COLO668 (cell line): ENCODE data around the gene ZFP90.

ENCODE experiments used
- DNase-seq: peaks from one replicate; lab custom pipeline; 2025; ENCODE audit not compliant: unreplicated experiment; lab: John Stamatoyannopoulos, UW

Gene ZFP90

DNA sequence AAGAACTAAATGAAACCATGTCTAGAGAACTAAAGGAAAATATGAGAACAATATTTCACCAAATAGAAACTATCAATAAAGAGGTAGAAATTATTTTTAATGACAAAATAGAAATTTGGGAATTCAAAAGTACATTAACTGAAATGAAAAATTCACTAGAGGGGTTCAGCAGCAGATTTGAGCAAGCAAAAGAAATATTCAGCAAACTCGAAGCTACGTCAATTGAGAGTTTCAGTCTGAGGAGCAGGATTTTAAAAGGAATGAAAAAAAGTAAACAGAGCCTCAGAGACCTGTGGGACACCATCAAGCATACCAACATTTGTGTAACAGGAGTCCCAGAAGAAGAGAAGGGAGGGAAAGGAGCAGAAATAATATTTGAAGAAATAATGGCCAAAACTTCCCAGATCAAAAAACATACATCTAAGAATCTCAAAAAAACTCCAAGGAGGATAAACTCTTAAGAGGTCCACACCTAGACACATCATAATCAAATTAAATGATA is 38.3 kb downstream of the ZFP90 start:
- no peak for DNase-seq

DNA sequence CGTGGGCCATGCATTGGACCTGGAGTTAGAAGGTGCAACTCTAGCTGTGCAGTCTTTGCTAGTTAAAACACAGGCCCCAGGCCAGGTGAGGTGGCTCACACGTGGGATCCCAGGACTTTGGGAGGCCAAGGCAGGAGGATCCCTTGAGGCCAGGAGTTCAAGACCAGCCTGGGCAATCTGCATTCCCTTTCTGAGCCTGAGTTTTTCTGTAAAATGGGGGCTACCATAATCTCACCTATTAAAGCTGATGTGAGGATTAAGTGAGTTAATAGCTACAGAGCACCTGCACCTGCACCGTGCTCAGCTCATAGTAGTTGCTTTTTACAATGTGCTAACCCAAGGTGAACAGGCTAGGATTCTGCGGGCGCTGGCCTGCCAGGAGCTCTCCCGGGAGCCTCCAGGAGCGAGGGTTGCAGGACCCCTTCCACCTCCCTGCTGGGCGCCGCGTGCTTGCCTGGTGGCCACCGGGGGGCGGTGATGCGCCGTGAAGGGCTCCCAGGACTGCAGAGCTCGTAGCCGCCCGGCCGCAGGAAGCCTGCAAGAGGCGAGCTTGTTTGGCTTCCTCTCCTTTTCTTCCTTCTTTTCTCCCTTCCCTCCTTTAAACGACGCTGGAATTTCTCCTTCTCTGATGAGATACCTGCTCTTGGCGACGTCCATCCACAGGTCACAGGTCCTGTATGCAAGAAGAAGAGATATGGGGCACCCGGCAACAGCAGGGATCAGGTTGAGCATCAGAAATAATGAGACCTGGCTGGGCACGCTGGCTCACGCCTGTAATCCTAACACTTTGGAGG is 51.3 kb downstream of the ZFP90 start:
- DNase-seq = peak; percentile 50

DNA sequence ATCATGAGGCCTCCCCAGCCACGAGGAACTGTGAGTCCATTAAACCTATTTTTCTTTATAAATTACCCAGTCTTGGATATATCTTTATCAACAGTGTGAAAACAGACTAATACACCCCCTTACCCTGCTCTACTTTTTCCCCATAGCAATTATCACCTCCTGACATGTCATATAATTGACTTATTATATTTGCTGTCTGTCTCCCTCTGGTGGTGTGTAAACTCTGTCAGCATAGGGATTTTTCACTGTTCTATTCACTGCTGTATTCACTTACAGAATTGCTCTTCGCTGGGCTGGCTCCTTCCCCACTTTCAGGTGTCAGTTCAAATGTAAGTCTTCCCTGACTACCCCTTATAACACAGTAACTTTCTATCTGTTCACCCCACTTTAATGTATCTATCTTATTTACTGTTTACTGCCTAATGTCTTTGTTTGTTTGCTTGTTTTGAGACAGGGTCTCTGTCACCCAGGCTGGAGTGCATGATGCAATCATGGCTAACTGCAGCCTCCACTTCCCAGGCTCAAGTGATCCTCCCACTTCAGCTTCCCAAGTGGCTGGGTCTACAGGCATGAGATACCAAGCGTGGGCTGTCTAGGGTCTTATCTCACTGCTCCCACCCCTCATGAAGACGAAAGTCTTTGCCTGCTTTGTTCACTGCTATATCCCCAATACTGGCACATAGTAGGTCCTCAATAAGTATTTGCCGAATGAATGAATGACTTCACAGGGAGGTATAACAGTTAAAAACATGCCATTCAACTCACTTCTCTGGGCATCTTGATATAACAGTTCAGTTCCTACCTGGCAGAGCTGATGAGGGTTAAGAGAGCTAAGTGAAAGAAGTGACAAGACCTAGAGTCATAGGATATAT is 53.6 kb downstream of the ZFP90 start:
- no peak for DNase-seq

DNA sequence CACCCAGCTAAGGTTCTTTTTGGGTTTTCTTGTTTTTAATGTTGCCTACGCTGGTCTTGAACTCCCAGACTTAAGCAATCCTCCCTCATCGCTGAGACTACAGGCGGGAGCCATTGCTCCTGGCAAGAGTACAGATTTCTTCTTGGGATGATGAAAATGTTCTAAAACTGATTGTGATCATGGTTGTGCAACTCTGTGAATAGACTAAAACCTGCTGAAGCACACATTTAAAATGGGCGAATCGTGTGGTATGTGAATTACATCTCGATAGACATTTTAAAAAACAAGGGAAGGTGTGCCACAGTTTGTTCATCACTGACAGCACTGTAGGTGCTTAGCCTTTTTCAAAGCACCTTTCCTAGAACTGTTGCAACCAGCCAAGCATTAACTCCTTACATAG is 57.2 kb downstream of the ZFP90 start:
- no peak for DNase-seq

DNA sequence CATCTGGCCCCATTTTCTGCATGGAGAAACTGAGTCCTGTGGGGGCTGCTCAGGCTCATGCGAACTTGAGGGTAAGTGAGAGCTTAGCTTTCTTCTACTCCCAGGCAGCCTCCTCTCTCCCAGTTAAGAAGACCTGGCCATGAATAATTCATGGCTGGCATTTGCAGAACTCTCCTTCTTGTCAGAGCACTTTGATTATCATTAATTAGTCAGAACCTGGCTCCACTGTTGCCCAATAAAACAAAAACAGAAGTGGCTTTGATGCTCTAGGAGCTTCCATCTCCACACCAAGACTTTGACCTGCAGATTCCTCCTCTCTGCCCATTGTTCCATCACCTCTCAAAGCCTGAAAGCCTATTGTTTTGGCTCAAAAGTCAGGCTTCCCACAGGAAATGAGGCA is 60.5 kb downstream of the ZFP90 start:
- DNase-seq = no peak

DNA sequence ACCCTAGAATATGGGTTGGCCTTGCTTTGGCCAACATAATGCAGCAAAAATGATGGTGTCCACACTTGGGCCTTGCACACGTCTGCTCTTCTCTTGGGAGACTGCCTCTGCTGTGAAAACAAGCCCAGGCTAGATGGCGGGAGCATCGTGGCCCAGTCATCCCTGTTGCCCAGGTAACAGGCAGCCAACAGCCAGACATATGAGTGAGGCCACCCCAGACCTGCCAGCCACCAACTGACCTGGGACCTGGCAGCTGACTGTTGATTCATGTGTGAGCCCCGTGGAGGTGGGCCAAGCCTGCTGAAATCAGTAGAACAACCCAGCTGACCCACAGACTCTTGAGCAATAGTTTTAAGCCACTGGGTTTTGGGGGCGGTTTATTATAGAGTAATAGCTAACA is 66.7 kb downstream of the ZFP90 start:
- DNase-seq = no peak

DNA sequence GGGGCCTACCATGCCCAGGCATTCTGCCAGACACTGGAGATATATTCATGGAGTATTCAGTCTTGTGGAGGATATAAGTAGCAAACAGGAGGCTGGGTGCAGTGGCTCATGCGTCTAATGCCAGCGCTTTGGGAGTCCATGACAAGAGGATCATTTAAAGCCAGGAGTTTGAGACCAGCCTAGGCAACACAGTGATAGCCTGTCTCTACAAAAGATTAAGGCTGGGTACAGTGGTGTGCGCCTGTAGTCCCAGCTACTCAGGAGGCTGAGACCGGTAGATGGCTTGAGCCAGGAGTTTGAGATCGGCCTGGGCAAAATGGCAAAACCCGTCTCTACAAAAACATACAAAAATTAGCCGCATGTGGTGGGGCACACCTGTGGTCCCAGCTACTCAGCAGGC is 68.4 kb downstream of the ZFP90 start:
- DNase-seq = no peak

DNA sequence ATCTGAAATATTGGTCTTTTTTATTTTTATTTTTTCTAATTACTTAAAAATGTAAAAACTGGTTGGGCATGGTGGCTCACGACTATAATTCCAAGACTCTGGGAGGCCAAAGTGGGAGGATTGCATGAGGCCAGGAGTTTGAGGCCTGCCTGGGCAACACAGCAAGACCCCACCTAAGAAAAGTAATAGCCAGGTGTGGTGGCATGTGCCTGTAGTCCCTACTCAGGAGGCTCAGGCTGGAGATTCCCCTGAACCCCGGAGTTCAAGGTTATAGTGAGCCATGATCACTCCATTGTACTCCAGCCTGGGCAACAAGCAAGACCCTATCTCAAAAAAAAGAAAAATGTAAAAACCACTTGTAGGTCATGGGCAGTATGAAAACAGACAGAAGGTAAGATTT is 69.2 kb downstream of the ZFP90 start:
- no peak for DNase-seq

DNA sequence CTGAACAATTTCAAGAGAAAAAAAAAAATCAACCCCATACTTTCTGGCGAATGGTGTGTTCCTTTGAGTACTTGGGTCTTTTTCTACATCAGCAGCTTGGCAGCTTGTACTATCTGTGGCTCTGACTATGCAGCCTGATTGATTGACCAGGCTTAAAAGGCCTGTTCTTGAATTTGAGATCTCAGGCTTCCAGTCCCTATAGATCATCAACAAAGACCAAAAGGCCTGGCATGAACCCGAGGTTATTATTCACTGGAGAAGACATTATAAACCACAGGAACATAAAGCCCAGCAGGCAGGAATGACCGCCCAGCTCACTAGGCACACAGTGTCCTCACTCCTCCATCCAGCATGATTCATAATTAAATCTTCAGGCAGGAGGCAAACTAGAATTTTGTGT is 73.9 kb downstream of the ZFP90 start:
- DNase-seq = no peak

DNA sequence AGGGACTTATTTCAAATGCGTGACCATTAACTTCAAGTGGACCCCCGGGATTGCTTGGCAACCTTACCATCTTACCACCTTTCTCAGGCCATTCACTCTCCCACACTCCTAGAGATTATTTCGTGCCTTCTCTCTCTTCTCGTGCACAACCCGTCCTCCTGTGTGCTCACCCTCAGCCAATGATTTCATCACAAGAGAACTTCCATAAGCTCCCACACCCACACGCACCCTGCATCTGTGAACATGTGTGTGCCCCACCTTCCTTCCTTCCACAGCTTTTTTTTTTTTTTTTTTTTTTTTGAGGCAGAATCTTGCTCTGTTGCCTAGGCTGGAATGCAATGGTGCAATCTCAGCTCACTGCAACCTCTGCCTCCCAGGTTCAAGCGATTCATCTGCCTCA is 78.6 kb downstream of the ZFP90 start:
- no peak for DNase-seq
